Activated T-cell treated with anti-CD3 and anti-CD28 coated beads for 48 hours (primary cell): ENCODE results near the gene MBOAT7.
"Not testable (repeated sequence)": the region's sequence is repeated elsewhere in the genome, so short reads cannot be mapped to it uniquely, and the experiment has no call there.

ENCODE experiments used
- DNase-seq: peaks from one replicate; pipeline ENCODE4 v3.0.0-alpha.2; 2020; ENCODE audit warnings: low read depth

Gene MBOAT7

GRCh38 chr19:54189145-54189734, at the start of gene MBOAT7:
TSS of gene MBOAT7 (minus strand) at chr19:54189580. CDS start at chr19:54188508, 1,072 bp downstream.
- no peak for DNase-seq

DNA sequence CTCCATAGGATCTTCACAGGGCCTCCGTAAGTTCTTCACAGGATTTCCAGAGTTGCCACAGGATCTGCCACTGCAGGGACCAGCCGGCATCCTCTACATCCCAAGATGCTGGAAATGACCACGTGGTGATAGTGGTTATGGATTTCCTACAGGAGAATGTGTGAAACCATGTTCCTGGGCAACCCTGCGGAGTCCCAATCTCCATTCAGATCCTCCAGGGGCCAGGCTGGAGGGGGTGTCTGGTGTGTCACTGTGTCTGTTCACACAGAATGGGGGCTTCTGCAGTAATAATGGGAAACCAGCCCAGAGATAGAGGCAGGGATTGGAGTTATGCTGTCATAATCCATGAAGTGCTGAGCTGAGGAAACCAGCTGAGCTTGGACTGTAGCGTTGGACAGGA, 44.6 kb upstream of the MBOAT7 start:
- no peak for DNase-seq

DNA sequence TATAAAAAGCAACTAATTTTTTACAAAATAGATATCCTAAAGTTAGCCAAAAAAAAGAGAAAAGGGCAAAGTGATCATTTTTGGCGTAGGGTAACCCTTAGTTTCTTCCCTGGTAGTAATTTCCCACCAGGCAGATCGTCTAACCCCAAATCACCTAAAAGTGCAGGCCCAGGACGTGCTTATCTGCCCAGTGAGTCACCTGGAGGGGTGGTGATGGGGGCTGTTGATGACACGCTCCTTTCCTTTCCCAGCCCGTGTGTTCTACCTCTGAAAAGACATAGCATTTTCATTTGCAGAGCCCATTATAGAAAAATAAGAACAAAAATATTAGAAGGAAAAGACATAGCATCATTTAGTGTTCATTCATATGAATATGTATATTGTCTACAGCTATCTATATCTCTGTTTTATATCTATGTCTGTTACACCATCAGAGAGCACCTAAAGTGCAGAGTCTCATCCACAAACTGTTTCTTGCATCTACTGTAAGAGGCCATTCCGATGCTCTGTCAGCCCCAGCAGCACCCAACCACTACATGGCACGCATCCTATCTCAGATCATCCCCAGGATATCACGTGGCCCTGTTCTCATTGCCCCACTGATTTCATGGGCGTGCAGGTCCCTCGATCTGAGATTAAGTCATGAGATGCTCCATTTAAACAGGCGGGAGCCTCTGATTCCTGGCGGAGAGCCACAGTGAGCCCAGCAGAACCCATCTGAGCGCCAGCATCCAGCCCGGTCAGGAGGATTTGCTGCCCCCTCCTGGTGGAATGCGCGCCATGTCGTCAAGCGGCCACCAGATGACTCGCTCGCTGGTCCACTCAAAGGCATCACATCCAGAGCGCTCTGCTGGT, 41.9 kb upstream of the MBOAT7 start:
- peak; percentile 78 for DNase-seq

DNA sequence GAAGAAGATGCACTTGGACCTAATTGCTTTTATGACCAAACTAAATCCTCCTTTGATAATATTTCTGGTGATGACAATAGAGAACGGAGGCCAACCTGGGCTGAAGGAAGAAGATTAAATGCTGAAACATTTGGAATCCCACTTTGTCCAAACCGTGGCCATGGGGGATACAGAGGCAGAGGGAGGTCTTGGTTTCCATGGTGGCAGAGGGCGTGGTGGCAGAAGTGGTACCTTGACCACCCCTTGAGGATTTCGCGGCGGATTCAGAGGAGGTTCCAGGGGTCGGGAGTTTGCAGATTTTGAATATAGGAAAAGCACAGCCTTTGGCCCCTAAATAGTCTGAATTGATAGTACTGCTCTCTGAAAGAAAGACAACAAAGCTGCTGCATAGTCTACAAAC, 40.7 kb upstream of the MBOAT7 start:
- no peak for DNase-seq

GRCh38 chr19:54229146-54229545, 39.8 kb upstream of the MBOAT7 start:
- no peak for DNase-seq

GRCh38 chr19:54224619-54225018, 35.2 kb upstream of the MBOAT7 start:
- not testable (repeated sequence) for DNase-seq

DNA sequence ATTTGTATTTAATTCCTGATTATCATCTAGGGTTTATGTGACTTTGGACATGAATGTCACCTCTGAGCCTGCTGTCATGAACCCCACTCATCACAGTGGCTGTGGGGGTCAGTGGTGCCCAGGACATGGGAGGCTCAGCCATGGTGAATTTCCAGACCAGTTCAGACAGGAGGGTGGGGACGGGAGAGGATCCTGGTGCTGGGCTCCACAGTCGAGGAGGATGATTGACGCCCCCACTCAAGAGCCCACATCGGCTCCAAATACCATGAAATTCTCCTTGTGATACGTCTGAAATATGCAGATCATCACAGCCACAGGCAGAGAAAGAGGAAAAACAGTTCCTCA, 34.5 kb upstream of the MBOAT7 start:
- not testable (repeated sequence) for DNase-seq

- DNase-seq = not testable (repeated sequence)
Measured at GRCh38 chr19:54223277-54223936, 34.0 kb upstream of the MBOAT7 start.

DNA sequence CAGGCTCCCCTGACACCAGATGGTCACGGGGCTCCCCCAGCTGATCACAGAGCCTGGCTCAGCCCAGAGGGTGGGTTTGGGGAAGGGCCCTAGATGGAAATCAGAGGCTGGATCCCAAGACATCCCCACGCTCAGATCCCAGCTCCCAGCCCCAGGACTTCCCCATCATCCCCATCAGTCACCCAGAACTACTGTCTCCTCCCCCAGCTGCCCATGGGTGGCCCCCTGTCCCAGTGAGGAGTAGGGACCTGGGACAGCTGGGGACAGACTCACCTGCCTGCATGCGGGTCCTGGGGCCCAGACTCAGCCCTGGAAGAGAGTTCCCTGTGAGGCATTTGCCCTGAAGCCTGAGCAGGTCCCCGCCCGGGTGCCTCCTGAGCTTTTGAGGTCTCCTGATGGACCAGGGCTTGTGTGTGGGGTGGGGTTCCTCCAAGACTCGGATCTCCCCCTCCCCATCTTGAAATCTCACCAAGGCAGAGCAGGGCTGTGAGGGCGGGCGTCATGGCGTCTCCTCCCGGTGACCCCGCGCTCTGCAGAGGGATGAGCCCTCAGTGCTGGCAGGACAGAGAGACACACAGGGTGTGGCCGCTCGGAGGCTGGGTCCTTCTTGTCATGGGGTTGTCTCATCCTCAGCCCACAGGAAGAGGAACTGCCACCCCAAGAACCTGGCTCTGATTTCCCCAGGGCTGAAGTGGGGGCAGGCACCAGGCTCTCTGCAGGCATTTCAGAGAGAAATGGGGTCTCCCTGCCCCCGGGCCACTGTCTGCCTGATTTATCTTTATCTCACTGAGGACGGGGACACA, 33.3 kb upstream of the MBOAT7 start, which contains the start of gene LILRB3:
LILRB3 (minus strand) TSS at position 534 of the 803 bp plus-strand sequence; CDS start at position 503, 31 bp downstream.
- DNase-seq = not testable (repeated sequence)

DNA sequence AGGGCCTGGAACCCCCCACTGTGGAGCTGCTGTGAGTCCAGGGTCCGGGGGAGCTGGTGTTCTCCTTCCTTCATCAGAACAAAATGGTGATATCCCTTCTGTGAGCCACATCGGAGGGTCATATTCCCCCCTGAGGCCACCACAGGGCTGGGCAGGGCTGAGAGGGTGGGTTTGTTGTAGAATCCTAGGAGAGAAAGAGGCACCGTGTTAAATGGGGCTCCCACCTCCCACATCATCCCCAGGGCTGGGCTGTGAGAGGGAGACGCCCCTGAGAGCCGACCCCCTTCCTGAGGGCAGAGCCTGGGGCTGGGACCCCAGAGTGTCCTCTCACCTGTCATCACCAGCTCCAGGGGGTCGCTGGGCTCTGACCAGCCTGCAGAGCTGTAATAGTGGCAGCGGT, 32.6 kb upstream of the MBOAT7 start:
- DNase-seq = not testable (repeated sequence)

DNA sequence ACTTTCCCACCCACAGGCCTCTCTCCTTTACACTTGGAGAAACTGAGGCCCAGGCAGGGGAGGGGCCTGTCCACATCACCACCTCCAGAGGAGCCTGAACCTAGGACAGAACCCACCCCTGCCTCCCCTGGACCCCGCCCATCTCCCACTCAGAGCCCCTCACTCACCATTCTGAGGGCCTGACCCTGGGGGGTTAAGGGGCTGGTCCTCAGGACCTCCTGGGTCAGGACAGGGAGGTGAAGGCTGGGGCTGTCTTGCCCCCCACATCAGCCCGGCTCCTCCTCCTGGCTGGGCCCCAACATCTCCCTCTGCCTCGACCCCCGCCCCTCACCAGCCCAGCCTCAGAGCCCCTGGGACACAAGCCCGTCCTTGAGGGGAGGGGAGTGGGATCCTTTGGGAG, 30.3 kb upstream of the MBOAT7 start:
- DNase-seq = not testable (repeated sequence)

DNA sequence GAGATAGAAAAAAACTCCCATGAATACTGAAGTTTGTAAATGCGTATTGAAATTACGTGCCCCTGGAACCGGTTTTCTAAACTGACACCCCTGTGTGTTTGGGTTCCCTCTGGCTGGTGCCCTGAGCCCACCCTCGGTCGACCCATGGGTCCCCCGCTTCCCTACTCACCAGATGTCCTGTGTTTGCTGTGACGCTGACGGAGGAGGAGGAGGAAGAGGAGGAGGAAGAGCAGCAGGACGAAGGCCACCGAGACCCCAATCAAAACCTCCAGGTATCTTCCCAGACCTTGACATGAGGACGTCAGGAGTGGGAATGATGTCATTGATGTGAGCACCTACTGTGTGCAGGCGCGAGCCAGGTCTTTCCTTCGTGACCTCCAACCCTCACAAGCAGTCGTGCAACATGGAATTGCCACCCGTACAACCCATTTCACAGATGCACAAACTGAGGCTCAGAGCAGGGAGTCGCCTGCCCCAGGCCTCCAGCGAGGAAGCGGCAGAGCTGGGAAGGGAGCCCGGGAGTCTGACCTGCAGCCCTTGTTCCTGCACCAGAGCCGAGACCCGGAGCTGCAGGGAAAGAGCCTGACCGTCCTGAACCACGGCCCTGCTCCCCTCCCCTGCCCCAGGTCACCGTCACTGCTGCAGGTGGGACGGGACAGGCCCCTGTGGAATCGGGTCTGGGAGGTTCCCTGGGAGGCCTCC, 29.7 kb upstream of the MBOAT7 start:
- DNase-seq = no peak

GRCh38 chr19:54218259-54218658, 28.9 kb upstream of the MBOAT7 start:
- DNase-seq = no peak

GRCh38 chr19:54217517-54218247, 28.3 kb upstream of the MBOAT7 start:
- not testable (repeated sequence) for DNase-seq

DNA sequence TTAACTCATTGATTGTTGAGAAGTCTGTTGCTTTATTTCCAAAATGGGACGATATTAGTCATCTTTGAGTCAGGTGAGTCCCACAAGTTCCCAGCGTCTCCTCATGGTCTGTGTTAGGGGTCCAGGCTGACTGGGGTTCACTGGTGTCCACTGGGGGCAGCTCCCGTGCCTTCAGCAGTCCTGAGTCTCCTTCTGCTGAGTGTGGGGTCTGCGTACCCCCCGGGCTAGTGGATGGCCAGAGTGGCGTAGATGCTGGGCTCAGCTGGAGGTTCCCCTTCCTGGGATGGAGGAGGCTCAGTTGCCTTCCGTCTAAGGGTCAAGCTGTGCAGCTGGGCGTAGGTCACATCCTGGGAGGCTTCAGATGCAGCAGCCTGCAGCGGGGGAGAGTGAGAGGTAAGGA, 27.5 kb upstream of the MBOAT7 start:
- DNase-seq = no peak

- not testable (repeated sequence) for DNase-seq
Measured at GRCh38 chr19:54214734-54215133, 25.4 kb upstream of the MBOAT7 start.

GRCh38 chr19:54214217-54214616, 24.8 kb upstream of the MBOAT7 start:
- not testable (repeated sequence) for DNase-seq

GRCh38 chr19:54211235-54211634, 21.9 kb upstream of the MBOAT7 start:
- DNase-seq = no peak

DNA sequence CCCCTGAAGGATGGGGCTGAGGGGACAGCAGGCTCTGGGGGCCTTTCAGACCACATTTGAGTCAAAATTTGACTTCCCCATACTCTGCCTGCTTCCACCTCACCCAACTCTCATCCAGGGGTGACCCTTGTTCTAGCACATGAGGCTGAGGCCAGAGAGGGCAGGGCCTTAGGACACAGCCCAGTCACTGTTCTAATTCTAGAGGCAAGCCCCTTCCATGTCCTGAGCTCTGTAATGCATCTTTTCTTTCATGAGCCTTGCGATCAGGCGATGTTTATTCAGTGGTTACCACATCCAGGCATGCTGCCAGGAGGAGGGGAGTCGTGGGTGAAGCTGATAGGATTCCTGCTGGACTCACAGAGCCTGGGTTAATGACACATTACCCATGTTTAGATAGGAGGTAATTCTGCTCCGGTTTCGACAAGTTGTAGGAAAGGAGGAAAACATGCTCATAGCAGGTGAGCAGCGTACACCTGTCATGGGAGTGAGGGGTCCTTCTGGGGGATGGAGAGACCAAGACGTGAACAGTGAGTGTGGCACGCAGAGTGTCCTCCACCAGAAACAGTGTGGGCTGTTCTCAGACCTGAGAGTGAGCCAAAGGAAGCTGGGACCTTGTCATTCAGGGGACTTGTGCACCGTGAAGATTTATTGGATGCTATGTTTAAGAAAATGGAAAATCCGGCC, 20.6 kb upstream of the MBOAT7 start:
- no peak for DNase-seq
